Muscle of leg (tissue), 11 donors: ENCODE data around the gene MAG. TPM values are rescaled to one million over a fixed set of nuclear protein-coding genes. Genes with fewer than 3 reads are reported as not detected.

Source experiments
- DNase-seq: peaks from one replicate; pipeline ENCODE4 v3.0.0; 2013
- H3K27ac ChIP-seq: one replicate; pipeline ENCODE4 v1.5.1; 2013; ENCODE audit warnings: mild to moderate bottlenecking, low read length, control low read depth
- H3K27me3 ChIP-seq: one replicate; pipeline ENCODE4 v1.6.1; 2013; ENCODE audit warnings: low read length; ENCODE audit not compliant: control insufficient read depth, insufficient read depth
- H3K36me3 ChIP-seq: one replicate; pipeline ENCODE4 v1.6.1; 2013; ENCODE audit warnings: low read length; ENCODE audit not compliant: control insufficient read depth, insufficient read depth
- H3K4me1 ChIP-seq: one replicate; pipeline ENCODE4 v1.6.1; 2013; ENCODE audit warnings: low read length; ENCODE audit not compliant: control insufficient read depth, insufficient read depth
- H3K4me3 ChIP-seq: one replicate; pipeline ENCODE4 v1.5.1; 2013; ENCODE audit warnings: low read length, control low read depth
- H3K9me3 ChIP-seq: replicated peaks from 2 replicates; pipeline ENCODE4 v1.6.1; 2013; ENCODE audit warnings: low read depth, low read length; ENCODE audit not compliant: control insufficient read depth
- WGBS: methylation state at CpG from one replicate; pipeline ENCODE4 v1.1.5; 2013; ENCODE audit warnings: missing lambda C conversion rate; ENCODE audit not compliant: insufficient coverage; 5-methylcytosine and 5-hydroxymethylcytosine counted together
- polyA plus RNA-seq, 8 donors: library from polyadenylated mRNA; unstranded; fragments of 120-200 nt; gene quantifications; one replicate each; pipeline versions ENCODE4 v1.2.1 to v1.2.3, GENCODE V29; 2013; ENCODE audit warnings: inconsistent platforms in 1 of 8, low replicate concordance in 1 of 8; ENCODE audit not compliant: insufficient read length in 8 of 8, insufficient read depth in 1 of 8
- total RNA-seq: library from RNA; stranded (reverse); fragments of 120-200 nt; gene quantifications from one replicate; pipeline ENCODE4 v1.2.4, GENCODE V29; 2013

MAG gene
- total and polyA plus RNA-seq, 9 donors = 0.16 to 2.6 (median 0.53) TPM

- peaks cover 4% of the 10 kb centered on the region for H3K27me3 ChIP-seq
- no peak for DNase-seq
- no peaks in the 10 kb centered on the region for H3K9me3 ChIP-seq
- H3K27ac ChIP-seq = no peak overlapping the region
- peaks cover 16% of the 10 kb centered on the region for H3K36me3 ChIP-seq
- 84% methylated on average over 9 of the region's 10 CpGs for WGBS
- H3K4me3 ChIP-seq = no peak overlapping the region
- H3K4me1 ChIP-seq = peaks cover 34% of the 10 kb centered on the region
These were observed 26.0 kb upstream of the MAG start for GRCh38 chr19:35265900-35266519.

GRCh38 chr19:35266520-35267352, 25.2 kb upstream of the MAG start:
- H3K27ac ChIP-seq = peak overlapping the region; percentile 93
- no peaks in the 10 kb centered on the region for H3K9me3 ChIP-seq
- H3K4me3 ChIP-seq = peak overlapping the region; percentile 89
- WGBS = 13% methylated on average over 12 of the region's 39 CpGs
- peaks cover 4% of the 10 kb centered on the region for H3K27me3 ChIP-seq
- H3K36me3 ChIP-seq = peaks cover 23% of the 10 kb centered on the region
- peak; percentile 52 for DNase-seq
- H3K4me1 ChIP-seq = peaks cover 34% of the 10 kb centered on the region

GRCh38 chr19:35267353-35267817, 24.6 kb upstream of the MAG start:
- Histone ChIP-seq H3K27ac (peak overlapping the region; percentile 93), H3K9me3 (no peaks in the 10 kb centered on the region), H3K4me3 (peak overlapping the region; percentile 89), H3K4me1 (peaks cover 34% of the 10 kb centered on the region), H3K27me3 (peaks cover under 1% of the 10 kb centered on the region), H3K36me3 (peaks cover 29% of the 10 kb centered on the region)
- WGBS = 0% methylated on average over 21 of the region's 40 CpGs
- peak; percentile 75 for DNase-seq

- peaks cover 34% of the 10 kb centered on the region for H3K36me3 ChIP-seq
- H3K4me1 ChIP-seq = peaks cover 34% of the 10 kb centered on the region
- peak overlapping the region; percentile 89 for H3K4me3 ChIP-seq
- under 1% methylated on average over 90 of the region's 100 CpGs for WGBS
- no peaks in the 10 kb centered on the region for H3K9me3 ChIP-seq
- peak; percentile 92 for DNase-seq
- peak overlapping the region; percentile 93 for H3K27ac ChIP-seq
- no peaks in the 10 kb centered on the region for H3K27me3 ChIP-seq
These were observed 24.0 kb upstream of the MAG start for GRCh38 chr19:35267818-35268535.

GRCh38 chr19:35268536-35269437, 23.2 kb upstream of the MAG start, which contains the start of gene USF2:
Gene USF2 (plus strand): TSS chr19:35268962. CDS start chr19:35269102, 140 bp downstream.
- Histone ChIP-seq H3K4me3 (peak within 1 kb of the TSS; percentile 89), H3K27ac (peak within 1 kb of the TSS; percentile 93), H3K36me3 (peaks cover 41% of the 10 kb centered on the region), H3K9me3 (no peaks in the 10 kb centered on the region), H3K27me3 (no peaks in the 10 kb centered on the region), H3K4me1 (peaks cover 34% of the 10 kb centered on the region)
- WGBS = under 1% methylated on average over 86 of the region's 126 CpGs
- DNase-seq = peak; percentile 89

- DNase-seq = peak; percentile 92
- Histone ChIP-seq H3K4me3 (peak overlapping the region; percentile 29), H3K27me3 (no peaks in the 10 kb centered on the region), H3K4me1 (peaks cover 27% of the 10 kb centered on the region), H3K27ac (peak overlapping the region; percentile 13), H3K9me3 (no peaks in the 10 kb centered on the region), H3K36me3 (peaks cover 49% of the 10 kb centered on the region)
- WGBS = 2% methylated on average over 55 of the region's 66 CpGs
These were observed 22.4 kb upstream of the MAG start for GRCh38 chr19:35269438-35270117.

GRCh38 chr19:35270381-35270811, 21.6 kb upstream of the MAG start:
- Histone ChIP-seq H3K27me3 (no peaks in the 10 kb centered on the region), H3K36me3 (peaks cover 52% of the 10 kb centered on the region), H3K4me3 (no peak overlapping the region), H3K9me3 (no peaks in the 10 kb centered on the region), H3K27ac (no peak overlapping the region), H3K4me1 (peaks cover 19% of the 10 kb centered on the region)
- WGBS = 95% methylated on average over 10 of the region's 16 CpGs
- DNase-seq = no peak

- no peak overlapping the region for H3K4me3 ChIP-seq
- H3K27ac ChIP-seq = no peak overlapping the region
- H3K4me1 ChIP-seq = peaks cover 11% of the 10 kb centered on the region
- H3K27me3 ChIP-seq = no peaks in the 10 kb centered on the region
- 88% methylated on average over 7 of the region's 7 CpGs for WGBS
- H3K9me3 ChIP-seq = no peaks in the 10 kb centered on the region
- H3K36me3 ChIP-seq = peaks cover 56% of the 10 kb centered on the region
- no peak for DNase-seq
These were observed 20.4 kb upstream of the MAG start for GRCh38 chr19:35271546-35271945.
